HG03469 (cell line): ENCODE results near the gene FREM1.

ENCODE experiments used
- ATAC-seq: cut with Tn5 transposase; IDR thresholded peaks from one replicate; pipeline ENCODE4 v1.9.1; 2021; ENCODE audit warnings: mild to moderate bottlenecking, moderate library complexity, moderate number of reproducible peaks; ENCODE audit not compliant: unreplicated experiment

FREM1 gene

DNA sequence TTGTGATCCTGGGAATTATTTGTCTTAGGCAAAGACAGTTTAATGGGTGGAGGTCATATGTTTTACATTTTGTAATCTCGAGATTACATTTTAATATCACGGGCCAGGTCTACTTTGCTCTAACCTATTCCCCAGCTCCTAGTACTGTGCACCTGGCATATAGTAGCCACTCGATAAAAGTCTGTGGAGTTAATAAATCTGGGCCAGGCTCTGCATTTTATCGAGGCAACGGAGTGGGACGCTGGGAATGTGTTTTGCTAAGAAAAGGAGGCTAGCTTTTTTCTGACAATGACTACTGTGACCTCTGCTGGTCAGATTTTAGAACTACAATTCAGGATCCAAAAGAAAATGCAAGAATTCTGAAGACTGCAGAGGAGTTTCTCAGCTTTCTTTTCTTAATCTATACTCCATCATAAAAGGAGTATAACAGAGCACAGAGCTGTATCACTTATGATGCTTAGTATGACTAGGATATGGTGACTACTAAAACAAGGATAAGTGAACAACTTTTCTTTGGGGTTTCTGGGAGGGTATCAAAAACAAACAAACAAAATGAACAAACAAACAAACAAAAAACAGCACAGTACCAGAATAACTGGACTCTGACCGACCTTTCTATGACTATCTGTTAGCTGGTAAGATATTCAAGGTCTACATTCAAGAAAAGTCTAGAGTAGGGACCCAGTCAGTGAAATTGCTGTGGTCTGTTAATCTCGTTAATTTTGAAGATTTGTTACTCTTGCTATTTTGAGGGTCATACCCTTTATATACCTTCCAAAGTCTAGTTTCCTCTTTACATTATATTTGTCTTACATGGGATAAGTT, 141.6 kb downstream of the FREM1 start:
- no peak for ATAC-seq

DNA sequence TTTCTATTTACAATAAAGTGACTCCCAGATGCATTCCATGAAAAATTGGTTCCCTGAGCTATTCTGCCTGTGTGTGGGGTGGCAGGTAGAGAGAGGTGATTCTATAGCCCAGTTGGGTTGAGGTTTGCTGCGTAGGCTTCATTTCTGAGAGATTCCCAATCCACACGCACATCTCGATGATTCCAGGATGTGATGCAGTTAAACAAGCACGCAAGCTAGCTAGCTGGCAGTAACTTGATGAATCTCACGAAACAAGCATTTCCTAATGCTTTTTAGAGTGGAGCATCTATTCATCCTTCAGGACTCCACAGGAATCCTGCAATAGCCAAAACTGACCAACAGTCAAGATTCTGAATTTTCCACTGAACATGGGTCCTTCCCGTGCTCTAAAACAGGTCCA, 143.9 kb downstream of the FREM1 start:
- no peak for ATAC-seq

DNA sequence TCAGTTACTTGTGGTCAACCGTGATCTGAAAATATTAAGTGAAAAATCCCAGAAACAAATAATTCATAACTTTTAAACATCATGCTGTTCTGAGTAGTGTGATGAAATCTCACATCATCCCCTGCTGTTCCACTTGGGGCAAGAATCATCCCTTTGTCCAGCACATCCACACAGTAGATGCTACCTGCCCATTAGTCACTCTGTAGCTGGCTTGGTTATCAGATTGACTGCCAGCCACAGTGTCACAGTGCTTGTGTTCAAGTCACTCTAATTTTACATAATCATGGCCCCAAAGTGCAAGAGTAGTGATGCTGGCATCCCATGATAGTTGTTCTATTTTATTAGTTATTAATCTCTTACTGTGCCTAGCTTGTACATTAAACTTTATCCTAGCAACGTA, 148.6 kb downstream of the FREM1 start:
- no peak for ATAC-seq

DNA sequence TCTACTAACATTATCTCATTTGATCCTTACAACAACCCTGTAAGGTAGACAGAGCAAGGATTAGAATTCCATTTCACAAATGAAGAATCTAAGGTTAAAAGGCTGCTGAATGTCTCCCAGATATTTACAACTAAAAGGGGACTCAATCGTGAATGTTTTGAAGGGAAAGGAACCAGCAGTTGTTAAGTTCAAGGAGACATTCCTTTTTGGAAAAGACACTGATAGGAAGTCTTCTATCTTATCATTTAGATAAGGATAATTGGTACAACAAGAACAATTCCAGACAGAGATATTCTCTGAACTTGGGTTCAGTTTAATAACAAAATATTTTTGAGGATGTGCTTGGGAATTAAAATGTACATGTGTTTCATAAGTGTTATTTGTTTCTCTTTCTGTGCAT, 150.2 kb downstream of the FREM1 start:
- ATAC-seq = no peak

DNA sequence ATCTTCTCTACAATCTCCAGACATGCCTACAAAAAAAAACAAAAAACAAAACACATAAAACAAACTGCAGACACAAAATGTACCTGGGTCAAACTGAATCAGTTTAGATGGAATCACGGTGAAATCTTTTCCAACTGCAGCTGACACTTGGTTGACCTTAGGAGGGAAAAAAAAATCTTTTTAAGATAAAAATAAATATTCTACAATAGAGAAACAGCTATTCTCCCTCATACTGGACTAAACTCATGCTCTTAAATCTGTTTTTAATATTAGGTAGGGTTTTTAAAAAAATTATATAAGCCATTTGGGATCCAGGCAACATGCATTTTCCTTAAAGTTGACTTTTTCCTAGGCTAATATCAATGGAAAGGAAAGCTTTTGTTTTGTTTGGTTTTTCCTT, 153.9 kb downstream of the FREM1 start:
- ATAC-seq = no peak

DNA sequence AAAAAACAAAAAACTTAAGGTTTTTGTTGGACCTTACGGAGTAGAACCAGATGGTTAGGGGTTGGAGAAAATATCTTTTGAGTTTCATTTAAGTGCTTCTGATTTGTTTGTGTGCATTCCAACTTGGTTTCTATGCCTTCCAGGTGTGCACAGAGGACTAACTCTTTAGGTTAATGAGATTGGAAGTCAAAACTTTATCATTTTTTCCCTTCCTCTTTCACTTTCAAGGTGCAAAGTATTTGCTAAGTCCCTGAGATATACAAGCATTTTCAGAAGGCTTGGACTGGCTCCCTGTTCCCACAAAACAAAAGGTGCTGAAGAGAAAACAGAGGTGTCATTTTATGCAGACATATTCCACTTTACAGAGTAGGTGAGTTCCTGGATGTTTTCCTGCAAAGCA, 157.4 kb downstream of the FREM1 start:
- no peak for ATAC-seq

DNA sequence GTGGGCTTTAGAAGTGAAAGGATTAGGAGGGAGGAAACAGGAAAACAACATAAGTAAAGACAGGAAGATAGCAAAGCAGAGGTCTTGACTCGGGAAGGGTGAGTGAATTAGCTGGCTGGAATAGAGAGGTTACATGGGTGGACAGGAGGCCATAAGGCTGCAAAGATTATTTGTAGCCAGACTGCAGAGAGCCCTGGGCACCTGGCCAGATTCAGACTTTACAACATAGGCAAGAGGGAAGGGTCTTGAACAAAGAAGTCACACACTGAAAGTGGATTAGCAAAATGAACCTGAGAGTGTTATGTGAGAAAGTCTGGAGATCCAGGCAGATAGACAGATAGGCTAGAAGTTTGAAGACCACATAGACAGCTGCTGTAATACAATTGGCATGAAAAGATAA, 158.0 kb downstream of the FREM1 start:
- ATAC-seq = no peak

DNA sequence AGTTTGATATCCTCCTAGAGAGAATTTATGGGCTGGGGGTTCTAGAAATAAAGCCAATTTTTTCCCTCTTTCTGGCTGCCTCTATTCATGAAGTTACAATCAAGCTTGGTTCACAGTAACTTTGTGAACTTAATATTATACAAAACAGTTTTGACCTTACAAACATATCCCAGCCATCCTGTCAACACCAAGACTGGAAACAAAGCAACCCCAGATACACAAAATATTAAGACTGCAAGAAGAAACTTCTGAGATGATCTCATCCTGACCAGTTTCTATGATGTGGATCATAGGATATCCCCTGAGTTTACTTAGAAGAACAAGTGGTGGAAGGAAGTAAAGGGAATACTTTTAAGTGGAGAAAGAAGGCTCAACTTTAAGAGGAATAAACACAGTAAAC, 159.4 kb downstream of the FREM1 start:
- ATAC-seq = no peak

DNA sequence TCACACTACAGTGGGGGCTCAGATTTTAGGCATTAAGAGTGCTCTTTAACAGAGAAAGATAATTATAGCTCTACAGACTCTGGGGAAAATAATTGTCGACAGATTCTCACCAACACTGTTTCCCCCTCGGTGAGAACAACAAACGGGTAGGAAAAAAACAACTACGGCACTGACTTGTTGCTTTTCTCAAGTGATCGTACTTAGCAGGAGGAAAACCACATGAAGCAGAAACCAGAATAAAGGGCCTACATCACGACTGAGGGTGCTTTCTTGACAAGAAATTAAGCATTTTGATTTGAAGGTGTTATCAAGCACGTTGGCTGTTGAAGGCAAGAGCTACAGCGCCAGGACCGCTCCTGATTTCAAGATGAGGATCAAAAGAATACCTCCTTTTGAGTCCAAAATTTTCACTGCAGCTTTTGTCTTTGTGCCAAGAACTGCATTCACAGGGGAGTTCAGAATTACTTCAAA, 160.5 kb downstream of the FREM1 start:
- no peak for ATAC-seq

DNA sequence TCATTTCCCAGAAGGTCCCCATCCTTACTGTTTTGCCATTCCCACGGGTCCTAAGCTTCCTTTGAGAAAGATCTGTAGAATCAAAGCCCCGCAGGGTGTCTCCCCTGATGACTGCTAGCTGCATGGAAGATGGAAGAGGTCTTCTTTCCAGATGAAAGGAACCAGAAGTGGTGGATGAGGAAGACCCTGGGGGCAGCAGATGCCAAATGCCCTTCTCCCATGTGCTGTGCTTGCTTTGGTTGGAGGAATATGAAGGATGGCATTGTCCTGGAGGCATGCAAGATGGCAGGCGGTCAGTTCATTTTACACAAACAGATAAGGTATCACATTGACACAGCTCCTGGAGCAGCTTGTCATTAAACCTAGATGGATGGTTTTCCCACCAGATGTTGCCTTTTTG, 161.9 kb downstream of the FREM1 start:
- no peak for ATAC-seq

DNA sequence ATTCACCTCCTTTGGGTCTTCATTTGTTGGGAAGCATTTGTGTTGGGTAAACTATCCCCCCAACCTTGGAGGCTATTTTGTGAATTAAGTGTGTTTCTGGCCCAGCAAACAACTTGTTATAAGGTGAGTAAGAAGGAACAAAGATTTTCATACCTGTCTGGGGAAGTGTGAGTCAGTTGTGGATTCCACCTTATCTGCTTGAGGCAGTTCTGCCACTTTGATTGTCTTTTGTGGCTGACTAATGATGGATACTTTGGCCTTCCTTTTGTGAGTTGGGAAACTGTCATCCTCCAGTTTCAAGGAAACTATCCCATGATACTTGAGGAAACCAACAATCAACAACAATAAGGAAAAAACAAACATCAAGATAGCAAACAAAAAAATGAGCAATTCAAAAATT, 163.1 kb downstream of the FREM1 start:
- no peak for ATAC-seq

DNA sequence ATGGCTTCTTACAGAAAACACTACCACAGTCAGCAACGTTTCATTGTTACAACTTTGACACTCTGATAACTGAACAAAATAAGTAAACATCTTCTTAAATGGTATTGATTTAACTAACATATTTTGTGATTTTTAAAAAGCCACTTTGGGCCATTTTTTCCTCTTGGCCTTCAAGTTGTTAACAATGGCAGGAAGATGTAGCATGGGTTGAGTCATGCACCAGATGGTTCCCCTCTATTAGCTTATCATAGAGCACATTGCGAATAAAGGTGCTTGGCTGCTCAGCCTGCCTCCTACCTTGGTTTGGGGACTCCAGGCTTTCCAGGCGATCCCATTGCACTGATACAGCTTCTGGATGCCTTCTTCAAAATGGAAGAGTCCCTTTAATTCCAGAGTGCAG, 163.6 kb downstream of the FREM1 start:
- ATAC-seq = no peak

DNA sequence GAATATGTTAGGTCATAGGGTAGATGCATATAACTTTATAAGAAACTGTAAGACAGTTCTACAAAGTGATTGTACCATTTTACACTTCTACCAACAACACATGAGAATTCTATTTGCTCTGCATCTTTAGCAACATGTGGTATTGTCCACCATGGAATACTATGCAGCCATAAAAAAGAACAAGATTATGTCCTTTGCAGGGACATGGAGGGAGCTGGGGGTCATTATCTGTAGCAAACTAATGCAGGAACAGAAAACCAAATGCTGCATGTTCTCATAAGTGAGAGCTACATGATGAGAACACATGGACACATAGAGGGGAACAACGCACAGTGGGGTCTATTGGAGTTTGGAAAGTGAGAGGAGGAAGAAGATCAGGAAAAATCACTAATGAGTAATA, 165.5 kb downstream of the FREM1 start:
- no peak for ATAC-seq

DNA sequence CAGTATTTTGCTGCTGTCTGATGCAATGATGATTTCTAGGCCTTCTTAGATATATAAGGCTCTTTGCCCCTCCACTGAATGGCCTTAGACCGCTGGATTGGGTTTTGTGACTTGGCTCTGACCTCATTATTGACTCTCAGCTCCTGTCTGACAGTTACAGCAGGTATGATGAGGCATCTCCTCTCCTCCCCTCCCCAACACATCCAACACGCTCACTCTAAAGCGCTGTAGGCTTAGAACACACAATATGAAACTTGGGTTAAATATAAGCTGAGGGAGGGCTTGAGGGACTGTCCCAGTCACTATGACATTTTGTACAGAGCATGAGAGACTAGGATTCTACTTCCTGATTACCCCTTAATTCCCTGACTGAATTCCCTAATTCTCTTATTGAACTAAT, 168.9 kb downstream of the FREM1 start:
- ATAC-seq = peak; percentile 67

DNA sequence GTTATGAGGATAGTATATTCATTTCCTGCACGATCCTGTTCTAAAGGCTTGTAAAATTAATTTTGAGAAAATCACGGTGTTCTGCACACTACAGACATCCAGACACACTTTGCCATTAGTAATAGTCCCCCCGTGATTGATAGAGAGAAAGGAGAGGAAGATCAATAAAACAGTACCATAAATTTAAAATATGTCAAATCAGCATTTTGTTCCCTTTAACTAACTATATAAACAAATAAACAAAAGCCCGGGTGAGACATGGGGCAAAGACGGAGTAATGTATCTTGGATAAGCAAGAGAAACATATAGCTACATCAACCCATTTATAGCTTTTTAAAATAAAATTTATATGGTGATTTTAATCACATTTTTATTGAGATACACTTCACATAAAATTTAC, 177.1 kb downstream of the FREM1 start:
- no peak for ATAC-seq

DNA sequence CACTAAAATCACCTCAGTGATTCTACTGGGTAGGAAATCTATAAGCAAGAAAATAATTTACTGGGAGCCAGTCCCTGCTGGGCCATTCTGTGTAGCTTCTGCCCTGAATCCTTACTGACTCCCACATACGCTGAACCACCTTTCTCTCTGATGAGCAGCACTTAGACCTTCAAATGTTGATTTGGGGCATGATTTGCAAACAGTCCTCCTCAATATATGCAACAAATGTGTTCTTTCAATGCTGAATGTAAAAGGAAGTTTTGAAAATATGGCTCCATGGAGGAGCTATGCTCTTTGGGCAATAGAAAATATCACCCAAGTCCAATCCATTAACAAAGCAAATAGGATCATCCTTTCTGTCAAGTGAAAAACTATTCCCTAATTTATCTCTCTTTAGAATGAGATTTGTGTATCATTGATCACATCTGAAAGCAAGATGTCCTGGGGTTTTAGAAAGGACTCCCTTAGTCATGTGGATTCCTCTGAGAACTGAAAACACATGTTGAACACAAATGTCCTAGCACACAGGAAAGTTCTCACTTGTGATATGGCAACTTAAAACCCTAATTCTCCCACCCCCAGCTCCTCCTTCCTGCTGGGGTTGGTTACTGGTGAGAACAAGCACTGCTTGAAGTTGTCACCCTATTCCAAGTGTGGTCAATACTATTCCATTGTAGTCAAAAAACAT, 178.8 kb downstream of the FREM1 start:
- ATAC-seq = no peak

DNA sequence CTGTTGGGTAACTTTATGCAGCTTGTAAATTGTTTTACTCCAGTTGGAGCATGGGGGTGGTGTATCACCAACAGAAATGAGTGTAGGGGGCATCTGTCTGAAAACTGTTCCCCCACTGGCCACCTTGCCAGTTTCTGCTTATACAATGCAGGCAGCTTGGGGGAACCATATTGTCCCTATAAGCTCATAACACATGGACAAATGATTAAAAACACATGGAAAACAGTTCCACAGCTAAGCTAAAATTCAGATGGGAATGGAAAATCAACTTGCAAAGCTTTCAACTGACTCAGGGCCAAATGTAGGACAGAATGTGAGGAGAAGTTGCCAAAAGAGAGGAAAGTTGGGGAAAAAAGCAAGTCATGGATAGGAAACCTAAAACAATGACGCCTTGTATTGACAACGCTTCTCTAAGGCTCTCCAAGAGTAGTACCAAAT, 179.7 kb downstream of the FREM1 start:
- ATAC-seq = no peak

DNA sequence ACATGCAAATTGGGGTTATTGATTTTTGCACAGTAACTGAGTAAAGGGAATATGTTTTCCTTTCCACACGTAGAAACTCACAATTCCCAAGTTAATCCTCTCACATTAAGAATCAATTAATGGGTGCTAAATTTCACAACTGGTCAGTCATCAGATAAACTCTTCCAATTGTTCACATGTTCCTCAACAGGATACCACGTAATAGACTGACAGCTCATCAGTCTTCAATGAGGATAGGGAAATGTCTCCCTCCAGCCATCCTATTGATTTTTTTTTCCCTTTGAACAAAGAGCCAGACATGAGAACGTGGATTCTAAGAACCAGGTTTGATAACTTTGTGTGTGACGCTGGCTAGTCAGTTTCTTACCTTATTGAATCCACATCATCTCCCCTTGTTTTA, 186.9 kb downstream of the FREM1 start:
- no peak for ATAC-seq

DNA sequence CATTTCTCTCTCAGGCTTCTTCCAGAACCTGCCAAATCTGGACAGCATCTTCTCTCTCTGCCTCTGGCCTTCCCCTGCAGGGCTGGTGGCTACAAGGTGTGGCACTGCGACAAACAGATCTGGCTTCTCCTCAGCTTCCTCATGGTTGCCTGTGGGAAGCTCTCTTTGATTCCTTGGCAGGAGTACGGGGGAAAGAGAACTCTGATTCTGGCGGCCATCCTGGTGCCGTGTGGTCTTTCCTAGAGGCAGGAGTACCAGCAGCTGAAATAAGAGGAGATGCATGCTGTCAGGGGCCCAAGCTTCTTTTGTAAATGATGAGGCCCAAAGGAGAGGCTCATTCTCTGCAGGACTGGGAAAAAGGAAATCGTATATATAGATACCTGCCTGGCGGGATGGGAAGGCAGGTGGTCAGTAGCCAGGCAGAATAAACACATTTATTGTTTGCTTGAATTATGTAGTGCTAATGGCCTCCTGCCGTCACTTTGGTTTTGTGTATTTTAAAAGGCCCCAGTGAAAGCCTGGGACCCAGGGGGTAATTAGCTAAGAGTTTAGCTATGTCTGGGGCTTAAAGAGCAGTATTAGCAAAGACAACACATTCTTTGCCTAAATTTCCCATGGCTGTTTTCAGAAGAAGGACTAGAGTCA, 187.7 kb downstream of the FREM1 start, which contains the start of gene CER1:
TSS of gene CER1 (minus strand) at position 343 of the 645 bp plus-strand sequence. CDS start at position 282, 61 bp downstream.
- ATAC-seq = no peak

DNA sequence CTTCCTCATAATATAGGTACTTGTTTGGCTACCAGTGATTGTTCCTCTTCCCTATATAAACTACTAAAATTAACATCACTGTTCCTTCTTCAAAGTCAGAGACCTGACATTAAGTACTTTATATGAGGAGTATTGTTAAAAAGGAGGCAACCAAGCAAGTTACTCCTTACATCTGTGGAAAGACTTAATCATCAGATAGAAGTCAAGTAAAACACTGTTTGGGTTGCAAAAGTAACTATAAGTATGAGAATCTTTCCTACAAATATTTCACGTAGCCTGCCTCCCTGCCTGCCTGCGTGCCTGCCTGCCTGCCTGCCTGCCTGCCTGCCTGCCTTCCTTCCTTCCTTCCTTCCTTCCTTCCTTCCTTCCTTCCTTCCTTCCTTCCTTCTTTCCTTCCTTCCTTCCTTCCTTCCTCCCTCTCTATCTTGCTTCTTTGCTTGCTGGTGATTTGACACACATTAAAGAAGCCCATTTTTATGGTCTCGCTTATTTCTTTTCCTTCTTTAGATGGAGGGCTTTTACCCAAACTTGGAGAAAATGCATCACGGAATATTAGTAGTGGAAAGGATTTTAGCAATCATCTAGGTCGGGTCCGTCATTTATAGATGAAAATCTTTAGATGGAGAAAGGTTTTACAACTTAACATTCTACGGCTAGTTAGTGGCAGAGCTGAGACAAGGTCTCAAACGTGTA, 190.9 kb downstream of the FREM1 start:
- no peak for ATAC-seq

DNA sequence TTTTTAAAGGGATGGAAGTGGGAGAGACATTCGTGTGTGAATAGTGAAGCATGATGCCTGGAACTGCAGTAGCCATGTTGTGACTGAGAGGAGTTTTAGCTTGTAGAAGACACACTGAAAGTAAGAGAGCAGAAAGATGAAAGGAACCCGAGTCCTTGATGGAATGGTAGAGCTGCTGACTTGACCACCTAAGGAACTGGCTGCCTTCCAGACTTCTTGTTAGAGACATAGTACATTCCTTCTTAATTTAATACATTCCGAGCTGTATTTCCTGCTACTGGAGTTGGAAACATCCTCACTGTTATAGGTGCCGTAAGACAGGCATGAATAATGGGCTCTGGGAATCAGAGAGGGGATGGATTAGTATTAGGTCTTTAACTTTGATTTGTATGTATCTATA, 195.1 kb downstream of the FREM1 start:
- ATAC-seq = no peak
